Stimulated activated CD8-positive, alpha-beta memory T cell treated with anti-CD3 and anti-CD28 coated beads, Interleukin-4, amount 100 ng/mL, for 24 hours (primary cell): ENCODE measurements around the gene RIPOR2.
"Not testable (repeated sequence)": the region's sequence is repeated elsewhere in the genome, so short reads cannot be mapped to it uniquely, and the experiment has no call there.

Experiments
- DNase-seq: peaks from one replicate; pipeline ENCODE4 v3.0.0-alpha.2; 2020; ENCODE audit warnings: low read depth

Gene RIPOR2

GRCh38 chr6:24761193-24761835 lies 174.4 kb downstream of the RIPOR2 start:
- no peak for DNase-seq

GRCh38 chr6:24760210-24760609 lies 175.6 kb downstream of the RIPOR2 start:
- DNase-seq: no peak

- DNase-seq: no peak
Observed at GRCh38 chr6:24759718-24760117, 176.0 kb downstream of the RIPOR2 start.

- no peak for DNase-seq
Observed at GRCh38 chr6:24757611-24758010, 178.1 kb downstream of the RIPOR2 start.

- DNase-seq: no peak
Observed at GRCh38 chr6:24755279-24755678, 180.5 kb downstream of the RIPOR2 start.

GRCh38 chr6:24754378-24754777 lies 181.4 kb downstream of the RIPOR2 start:
- not testable (repeated sequence) for DNase-seq
